Ramos (cell line): ENCODE results near the gene CEP43.
"Not testable (repeated sequence)": the region's sequence is repeated elsewhere in the genome, so short reads cannot be mapped to it uniquely, and the experiment has no call there.

Experiments used
- in situ Hi-C: fragments of 300-500 bp; cut with MboI; formaldehyde crosslinking; loops from one replicate; pipeline ENCODE4 v1.14.3; 2022; ENCODE audit warnings: low sequenced_read_pairs; ENCODE audit not compliant: unreplicated experiment

CEP43 gene, protein sequence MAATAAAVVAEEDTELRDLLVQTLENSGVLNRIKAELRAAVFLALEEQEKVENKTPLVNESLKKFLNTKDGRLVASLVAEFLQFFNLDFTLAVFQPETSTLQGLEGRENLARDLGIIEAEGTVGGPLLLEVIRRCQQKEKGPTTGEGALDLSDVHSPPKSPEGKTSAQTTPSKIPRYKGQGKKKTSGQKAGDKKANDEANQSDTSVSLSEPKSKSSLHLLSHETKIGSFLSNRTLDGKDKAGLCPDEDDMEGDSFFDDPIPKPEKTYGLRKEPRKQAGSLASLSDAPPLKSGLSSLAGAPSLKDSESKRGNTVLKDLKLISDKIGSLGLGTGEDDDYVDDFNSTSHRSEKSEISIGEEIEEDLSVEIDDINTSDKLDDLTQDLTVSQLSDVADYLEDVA

DNA sequence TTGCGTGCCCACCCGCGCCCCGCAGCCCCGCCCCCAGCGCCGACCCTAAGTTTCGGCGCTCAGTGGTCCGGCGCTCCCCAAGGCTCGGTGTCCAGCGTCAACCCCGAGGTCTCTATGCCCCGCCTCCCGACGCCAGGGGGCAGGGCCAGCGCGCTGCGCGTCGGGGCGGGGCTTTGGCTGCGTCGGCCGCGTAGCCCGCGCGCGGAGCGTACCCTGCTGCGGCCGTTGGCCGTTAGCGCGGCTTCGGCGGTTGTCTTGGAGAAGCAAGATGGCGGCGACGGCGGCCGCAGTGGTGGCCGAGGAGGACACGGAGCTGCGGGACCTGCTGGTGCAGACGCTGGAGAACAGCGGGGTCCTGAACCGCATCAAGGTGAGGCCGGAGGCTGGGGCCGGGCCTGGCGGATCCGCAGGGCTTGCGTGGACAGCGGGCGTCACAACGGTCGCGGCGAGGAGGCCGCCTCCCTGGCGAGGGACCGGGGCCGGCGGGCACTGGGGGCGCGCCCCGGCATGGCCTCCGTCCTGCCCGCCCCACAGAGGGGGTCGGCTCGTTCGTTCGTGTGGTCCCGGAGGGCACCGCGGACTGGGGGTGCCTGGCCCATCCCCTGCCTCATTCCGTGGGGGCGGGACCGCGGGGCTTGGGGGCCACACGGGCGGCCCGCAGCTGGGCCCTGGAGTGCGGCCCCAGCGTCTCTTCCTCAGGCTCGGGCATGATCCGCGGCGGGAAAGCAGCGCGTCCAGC lies at the start of gene CEP43:
Gene CEP43 (plus strand): TSS at position 253 of the 739 bp plus-strand sequence. CDS start 16 bp downstream, at position 269.
- in situ Hi-C loops, result no loop called here

DNA sequence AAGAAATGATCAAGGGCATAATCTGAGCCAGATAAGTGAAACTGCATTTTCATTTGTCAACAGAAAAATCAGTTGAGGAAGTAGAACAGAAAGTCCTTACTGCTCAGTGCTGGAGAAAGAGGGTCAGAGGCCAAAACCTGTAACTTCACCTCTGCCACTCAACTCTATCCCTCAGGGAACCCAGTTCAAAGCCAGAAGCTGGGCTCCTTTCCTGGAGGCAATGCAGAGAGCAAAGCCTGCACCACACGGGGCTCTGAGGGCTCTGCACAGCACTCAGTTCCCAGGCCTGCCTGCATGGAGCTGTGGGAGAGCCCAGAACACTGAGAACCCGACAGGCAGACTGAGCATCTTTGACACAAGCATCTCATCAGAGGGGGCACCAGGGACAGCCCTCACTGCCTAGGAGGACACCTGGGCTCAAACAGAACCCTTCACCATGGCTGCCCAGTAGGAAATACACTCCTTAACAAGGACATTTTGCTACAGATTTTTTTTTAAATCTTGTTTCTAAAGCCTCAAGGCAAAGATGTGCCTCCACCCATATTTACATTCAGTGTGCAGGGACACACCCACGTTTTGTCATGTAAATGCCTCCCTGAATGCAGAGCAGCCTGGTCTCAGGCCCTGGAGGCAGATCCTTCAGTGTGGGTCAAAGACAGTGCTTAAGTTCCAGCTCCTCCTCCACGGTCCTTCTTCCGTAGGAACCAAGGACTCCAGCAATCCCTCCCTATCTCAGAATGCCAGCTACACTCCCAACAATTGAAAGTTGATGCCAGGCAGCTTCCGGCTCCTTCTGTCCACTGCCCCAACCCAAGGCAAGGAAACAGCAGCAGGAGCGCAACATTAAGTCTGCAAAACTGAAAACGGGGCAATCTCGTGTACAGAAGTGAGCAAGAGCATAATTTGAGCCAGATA lies 49.4 kb upstream of the CEP43 start:
- in situ Hi-C loops, result no loop called here

DNA sequence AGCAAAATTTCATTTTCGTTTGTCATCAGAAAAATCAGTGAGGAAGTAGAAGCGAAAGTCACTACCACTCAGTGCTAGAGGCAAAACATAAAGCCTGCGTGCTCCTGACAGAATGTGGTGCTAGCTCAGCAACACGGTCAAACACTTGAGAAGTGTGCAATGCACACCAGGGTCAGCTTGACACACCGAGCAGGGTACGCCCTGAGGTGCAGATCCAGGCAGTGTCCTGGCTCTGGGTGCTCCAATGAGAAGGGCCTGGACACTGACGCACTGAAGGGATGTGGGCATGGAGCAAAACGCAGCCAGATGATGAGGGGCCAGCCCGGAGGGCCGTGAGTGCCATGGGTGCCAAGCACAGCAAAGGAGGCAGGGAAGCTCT lies 48.8 kb upstream of the CEP43 start:
- in situ Hi-C loops, result no loop called here

DNA sequence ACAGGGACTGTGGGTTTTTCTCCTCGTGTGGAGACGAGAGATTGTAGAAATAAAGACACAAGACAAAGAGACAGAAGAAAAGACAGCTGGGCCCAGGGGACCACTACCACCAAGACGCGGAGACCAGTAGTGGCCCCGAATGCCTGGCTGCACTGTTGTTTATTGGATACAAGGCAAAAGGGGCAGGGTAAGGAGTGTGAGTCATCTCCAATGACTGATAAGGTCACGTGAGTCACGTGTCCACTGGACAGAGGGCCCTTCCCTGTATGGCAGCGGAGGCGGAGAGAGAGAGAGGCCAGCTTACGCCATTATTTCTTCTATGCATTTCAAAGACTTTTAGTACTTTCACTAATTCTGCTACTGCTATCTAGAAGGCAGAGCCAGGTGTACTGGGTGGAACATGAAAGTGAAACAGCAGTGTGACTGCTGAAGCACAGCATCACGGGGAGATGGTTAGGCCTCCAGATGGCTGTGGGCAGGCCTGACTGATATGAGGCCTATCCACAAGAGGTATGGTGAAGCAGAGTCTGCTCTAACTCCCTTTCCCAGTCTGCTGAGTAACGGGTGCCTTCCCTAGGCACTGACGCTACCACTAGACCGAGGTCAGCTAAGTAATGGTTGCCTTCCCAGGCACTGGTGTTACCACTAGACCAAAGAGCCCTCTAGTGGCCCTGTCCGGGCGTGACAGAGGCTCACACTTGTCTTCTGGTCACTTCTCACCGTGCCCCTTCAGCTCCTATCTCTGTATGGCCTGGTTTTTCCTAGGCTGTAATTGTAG lies 48.1 kb upstream of the CEP43 start:
- in situ Hi-C loops, result not testable (repeated sequence)

DNA sequence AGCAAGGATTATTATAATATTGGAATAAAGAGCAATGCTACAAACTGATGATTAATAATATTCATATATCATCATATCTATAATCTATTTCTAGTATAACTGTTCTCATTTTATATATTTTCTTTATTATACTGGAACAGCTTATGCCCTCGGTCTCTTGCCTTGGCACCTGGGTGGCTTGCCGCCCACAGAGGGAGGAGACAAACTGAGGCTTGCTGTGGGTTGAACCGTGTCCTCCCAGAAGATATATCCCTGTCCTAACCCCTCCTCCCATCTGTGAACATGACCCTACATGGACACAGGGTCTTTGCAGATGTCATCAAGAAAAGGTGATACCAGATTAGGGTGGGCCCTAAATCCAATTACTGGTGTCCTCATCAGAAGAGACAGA lies 47.5 kb upstream of the CEP43 start:
- in situ Hi-C loops, result no loop called here

DNA sequence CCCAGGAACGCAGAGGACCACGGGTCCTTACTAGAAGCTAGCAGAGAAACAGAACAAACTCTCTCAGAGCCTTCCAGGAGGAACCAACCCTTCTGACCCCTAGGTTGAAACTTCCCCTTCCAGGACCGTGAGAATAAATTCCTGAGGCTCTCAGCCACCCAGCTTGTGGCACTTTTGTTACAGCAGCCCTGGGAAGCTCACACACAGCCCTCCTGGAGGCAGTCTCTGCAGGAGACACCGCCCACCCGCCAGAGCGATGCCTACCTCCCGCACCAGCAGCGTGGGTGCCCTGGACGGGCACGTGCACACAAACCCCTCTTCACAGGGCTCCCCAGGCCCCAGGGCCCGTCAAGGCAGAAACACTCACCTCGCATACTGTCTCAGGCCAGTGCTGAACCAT lies 47.1 kb upstream of the CEP43 start:
- in situ Hi-C loops, result no loop called here

DNA sequence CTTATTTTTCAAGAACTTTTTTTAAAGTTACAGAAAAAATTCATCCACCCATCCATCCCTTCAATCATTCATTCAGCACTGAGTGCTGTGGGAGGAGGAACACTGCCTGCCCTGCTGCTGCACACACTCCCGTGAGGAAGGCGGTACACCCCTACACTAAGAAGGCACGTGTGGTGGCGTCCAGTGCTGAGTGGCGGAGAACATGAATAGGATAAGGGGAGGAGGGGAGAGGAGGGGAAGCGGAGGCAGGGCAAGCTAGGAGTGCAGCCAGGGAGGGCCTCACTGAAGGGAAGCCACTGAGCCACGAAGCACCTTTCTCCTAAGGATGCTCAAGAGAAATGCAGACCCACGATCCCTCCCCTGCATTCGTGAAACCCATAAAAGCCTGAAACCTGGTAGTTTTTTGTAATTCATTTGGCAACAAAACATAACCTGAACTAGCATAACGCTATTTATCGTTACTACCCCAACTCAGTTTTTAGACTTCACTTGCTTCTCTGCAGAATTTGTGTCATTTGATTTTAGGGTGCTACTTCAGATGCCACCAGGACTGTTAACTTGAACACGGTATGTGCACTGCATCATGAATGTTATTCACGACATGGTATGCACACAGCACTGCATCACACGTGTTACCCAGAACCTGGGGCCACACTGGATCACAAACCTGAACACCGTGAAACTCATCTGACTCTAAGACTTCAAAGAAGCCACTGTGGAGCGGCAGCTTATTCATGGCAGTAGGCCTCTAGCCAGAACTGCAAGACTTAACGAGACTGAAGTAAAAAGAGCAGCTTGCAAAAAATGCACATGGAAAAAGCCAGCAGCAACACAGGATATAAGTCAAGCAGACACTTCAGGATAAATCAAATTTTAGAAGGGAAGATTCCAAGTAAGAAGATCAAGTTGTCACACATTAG lies 46.4 kb upstream of the CEP43 start:
- in situ Hi-C loops, result no loop called here

DNA sequence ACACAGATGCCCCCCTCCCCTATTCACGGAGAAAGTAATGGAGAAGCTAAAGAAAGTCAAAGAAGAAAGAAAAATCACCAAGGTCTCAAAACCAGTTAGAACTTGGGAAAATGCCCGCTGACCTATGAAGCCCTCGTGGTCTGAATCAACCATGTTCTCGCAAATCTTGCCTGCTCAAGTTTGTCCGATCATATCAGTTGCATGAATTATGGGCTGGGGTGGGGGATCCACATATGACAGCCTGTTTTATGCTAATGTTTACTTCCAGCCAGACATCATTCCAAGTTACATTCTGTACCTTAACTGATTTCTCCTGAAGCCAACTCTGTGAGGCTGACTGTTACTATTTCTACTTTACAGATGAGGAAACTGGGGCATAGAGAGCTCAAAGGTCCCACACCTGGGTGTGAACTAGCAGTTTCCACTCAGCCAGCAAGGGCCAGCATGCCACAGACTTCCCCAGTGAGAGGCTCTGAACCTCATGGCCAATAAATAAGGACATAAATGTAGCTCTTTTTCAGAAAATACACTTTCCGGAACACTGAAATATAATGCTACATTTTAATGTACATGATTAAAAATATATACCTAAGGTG lies 45.0 kb upstream of the CEP43 start:
- in situ Hi-C loops, result no loop called here

DNA sequence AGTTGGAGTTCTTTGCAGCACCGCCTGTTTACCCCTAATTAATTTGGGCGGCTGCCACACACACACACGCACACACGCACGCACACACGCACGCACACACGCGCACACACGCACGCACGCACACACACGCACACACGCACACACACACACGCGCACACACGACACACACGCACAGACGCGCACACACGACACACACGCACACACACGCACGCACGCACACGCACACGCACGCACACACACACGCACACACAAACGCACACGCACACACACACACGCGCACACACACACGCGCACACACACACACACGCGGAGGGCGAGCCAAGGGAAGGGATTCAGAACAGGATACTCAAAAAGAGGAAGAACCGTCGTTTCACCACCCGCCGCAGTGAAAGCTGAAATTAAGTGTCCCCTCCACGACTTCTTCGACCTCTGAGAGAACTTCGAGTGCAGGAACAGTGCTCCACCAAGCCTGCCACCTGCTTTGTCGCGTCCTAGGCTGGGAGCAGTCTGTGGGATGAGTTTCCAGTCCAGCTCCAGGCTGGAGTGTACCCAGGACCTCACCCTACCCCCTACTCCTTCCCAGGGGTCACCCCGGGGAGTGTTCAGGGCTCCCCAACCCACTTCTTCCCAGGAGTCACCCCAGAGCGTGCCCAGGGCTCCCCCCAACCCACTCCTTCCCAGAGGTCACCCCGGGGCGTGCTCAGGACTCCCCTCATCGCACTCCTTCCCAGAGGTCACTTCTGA lies 43.9 kb upstream of the CEP43 start:
- in situ Hi-C loops, result no loop called here

DNA sequence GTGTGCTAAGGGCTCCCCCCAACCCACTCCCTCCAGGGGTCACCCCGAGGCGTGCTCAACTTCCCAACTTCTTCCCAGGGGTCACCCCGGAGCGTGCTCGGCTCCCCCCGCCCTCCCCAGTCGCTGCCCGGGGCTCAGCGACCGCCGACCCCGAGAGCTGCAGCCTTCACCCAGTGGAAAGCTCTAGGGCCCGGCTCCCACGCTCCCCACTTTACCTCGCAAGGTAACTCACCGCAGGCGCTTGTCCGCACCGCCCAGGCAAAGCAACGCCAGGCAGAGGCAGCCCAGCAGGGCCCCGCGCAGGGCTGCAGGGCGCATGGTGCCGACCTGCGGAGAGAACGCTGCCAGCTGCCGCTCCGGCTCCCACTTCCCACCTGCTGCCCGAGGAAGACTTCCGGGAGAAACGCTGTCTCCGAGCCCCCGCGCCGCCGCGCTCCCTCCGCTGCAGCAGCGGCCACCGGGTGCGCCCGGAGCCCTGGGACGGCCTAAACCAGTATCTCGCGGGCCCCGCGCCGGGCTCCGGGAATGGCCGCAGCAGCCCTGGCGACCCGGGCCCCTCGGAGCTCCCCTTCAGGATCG lies 43.2 kb upstream of the CEP43 start:
- in situ Hi-C loops, result no loop called here

DNA sequence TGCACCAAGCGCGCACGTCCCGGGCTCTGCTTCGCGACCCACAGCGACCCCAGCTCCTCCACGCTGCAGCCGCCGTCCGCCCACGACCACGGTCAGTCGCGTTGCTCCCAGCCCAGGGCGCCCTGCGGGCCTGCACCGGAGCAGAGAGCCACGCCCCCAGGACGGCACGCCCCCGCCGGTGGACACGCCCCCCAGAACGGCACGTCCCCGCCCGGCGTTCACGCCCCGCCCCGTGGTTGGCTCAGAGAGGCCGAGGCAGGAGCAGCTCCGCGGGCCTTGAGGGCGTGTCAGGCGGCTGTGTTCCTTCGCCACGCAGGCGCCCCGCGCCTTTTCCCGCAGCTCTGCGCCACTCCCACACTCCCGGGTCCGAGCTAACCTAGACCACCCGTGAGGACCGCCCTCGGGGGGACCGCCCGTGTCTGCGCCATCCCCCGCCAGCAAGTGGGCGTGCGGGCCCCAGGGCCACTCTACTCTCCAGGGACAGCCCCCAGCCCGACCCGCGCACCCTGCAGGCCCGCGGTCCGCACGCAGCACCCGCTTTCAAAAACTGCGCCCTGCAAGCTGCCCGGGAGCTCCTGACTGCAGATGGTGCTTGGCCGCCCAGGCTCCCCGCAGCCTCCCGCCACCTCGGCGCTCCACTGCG lies 42.6 kb upstream of the CEP43 start, which contains the start of gene RNASET2:
Gene RNASET2 (minus strand): TSS at position 107 of the 643 bp plus-strand sequence. CDS start 368 bp downstream, outside the sequence.
- in situ Hi-C loops, result no loop called here

DNA sequence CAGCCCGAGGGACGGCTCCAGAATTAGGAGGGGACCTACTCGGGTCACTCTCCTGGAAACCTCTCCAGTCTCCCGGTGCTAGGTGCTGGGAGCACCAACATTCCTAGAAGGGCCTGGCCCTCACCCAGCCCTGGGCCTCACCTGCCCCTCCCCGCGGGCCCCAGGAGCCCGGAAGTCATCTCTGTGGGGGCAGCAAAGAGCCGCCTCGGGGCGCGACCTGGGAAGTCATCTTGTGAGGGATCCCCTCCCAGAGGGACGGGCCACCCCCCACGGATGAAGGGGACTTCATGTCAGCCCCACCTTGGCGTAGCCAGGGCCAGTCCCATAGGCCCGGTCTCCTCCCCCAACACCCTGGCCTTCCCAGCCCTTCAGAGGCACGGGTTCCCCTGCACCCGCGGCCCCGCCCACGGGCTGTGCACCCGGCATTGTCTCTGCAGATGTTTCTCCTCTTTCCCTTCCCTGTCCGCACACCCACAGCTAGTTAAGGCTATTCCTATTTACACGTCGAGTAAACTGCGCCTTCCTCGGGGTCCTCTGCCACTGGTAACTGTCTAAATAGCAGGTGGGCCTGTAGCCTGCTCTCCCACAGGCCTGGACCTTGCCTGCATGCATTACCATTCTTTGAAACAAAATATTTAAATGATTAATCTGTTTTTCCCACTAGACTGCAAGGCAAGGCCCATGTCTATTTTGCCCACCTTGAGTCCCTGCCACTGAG lies 42.0 kb upstream of the CEP43 start:
- in situ Hi-C loops, result no loop called here

DNA sequence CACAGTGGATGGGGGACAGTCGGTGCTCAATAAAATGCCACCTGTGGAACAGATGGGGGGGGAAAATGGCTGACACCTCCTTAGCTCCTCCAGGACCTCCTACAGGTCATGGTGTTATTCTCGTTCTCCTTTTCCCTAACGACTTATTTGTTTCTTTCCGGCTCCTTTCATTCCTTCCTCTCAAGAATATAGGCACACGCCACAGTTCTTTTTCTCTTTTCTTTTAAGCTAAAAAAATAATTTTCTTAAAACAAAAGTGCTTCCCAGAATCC lies 41.5 kb upstream of the CEP43 start:
- in situ Hi-C loops, result no loop called here

DNA sequence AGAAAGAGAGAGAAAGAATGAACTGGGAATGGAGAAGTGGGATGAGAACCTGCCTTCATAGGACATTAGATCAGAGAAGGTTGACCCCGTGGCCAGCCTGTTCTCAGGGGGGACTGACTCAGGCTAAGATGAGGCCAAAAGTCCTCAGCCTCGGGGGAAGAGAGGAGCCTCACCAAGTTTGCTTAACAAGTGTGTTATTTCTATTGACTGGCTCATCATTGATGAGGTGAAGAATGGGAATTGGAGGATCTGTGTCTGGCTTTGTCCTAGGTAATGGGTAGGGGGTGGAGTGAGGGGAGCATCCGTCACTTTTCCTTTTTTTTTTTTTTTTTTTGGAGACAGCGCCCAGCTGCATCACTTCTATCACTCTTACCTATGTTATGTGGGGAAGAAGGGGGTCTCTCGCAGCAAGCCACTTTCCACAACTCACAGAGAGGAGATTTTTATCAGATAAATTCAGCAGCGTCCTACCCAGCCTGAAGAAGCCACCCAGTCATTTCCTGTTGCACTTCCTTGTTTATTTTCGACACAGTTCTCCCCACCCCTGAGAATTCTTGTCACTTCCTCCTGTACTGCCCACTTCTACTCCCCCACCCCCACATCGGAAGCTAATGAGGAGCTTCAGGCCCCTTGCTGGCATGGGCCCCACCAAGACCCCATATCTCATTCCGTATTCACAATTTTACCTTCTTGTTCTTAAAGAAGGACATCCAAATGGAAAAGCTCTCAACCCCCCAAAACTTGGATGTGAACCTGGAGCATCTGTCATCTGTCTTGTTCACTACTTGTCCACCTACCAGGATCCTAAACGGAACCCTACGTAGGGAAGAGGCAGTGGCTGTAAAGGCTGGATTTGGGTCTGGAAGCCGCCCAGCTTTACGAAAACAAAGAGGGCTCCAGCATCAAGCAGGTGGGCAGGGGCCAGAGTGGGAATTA lies 40.0 kb upstream of the CEP43 start:
- in situ Hi-C loops, result no loop called here

DNA sequence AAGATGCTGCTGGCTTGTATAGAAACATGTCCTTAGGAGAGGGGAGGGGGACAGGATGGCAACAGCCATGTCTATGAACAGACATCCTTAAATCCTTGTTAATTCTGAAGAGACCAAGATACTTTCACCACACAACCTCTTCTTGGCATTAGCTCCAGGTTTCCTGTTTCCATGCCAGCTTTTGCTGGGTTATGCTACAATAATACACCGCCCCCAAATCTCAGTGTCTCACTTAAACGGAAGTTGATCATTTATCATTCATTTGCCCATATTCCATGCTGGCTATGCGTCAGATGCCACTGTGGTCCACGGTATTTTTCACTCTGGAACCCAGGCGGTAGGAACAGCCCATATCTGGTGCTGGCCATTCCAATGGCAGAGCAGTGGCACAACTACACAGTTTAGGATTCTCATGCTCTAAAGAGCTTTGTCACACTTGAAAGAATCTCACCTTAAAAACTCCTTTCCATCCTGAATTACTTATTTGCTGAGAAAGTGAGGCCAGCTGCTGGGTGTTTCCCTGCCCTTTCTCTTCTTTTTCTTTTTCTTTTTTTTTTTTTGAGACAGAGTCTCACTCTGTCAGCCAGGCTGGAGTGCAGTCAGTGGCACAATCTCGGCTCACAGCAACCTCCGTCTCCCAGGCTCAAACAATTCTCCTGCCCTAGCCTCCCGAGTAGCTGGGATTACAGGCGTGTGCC lies 39.1 kb upstream of the CEP43 start:
- in situ Hi-C loops, result no loop called here
